MM.1S (cell line): ENCODE results near the gene DISP3.
A peak's percentile ranks its signal among the peaks of the same experiment; 100 is the strongest.

Experiments
- DNase-seq: peaks from one replicate; pipeline ENCODE4 v3.0.0-alpha.2; 2015
- H2AFZ ChIP-seq: fragments of 300-600 bp; sonication (generic); 2 replicates; pipeline ENCODE4 v1.6.0; 2016; ENCODE audit warnings: antibody characterized with exemption, low read length
- H3F3A ChIP-seq: fragments of 300-600 bp; sonication (generic); 2 replicates; pipeline ENCODE4 v1.6.1; 2016; ENCODE audit warnings: mild to moderate bottlenecking, antibody characterized with exemption, low read length, moderate library complexity, mixed read lengths; ENCODE audit not compliant: insufficient read depth
- H3K27ac ChIP-seq: fragments of 300-600 bp; sonication (generic); 2 replicates; pipeline ENCODE4 v1.5.1; 2016; ENCODE audit warnings: mild to moderate bottlenecking, low read length
- H3K27me3 ChIP-seq: fragments of 300-600 bp; sonication (generic); replicated peaks from 2 replicates; pipeline ENCODE4 v1.6.0; 2016; ENCODE audit warnings: low read length; ENCODE audit not compliant: insufficient read depth
- H3K36me3 ChIP-seq: fragments of 300-600 bp; sonication (generic); replicated peaks from 2 replicates; pipeline ENCODE4 v1.6.1; 2016; ENCODE audit warnings: mild to moderate bottlenecking, low read length, mixed read lengths; ENCODE audit not compliant: insufficient read depth
- H3K4me1 ChIP-seq: fragments of 300-600 bp; sonication (generic); 2 replicates; pipeline ENCODE4 v1.6.1; 2016; ENCODE audit warnings: low read length, mixed read lengths
- H3K4me2 ChIP-seq: fragments of 300-600 bp; sonication (generic); 2 replicates; pipeline ENCODE4 v1.6.0; 2016; ENCODE audit warnings: low read depth, low read length
- H3K4me3 ChIP-seq: fragments of 300-600 bp; sonication (generic); 2 replicates; pipeline ENCODE4 v1.5.1; 2016; ENCODE audit warnings: low read length, mixed read lengths
- H3K79me2 ChIP-seq: fragments of 300-600 bp; sonication (generic); 2 replicates; pipeline ENCODE4 v1.6.1; 2016; ENCODE audit warnings: mixed run types, low read length, mixed read lengths
- H3K9ac ChIP-seq: fragments of 300-600 bp; sonication (generic); 2 replicates; pipeline ENCODE4 v1.6.1; 2016; ENCODE audit warnings: low read length, mixed read lengths
- H3K9me2 ChIP-seq: fragments of 300-600 bp; sonication (generic); replicated peaks from 2 replicates; pipeline ENCODE4 v1.6.1; 2016; ENCODE audit warnings: mild to moderate bottlenecking, low read length, mixed read lengths; ENCODE audit not compliant: insufficient read depth
- H3K9me3 ChIP-seq: fragments of 300-600 bp; sonication (generic); replicated peaks from 2 replicates; pipeline ENCODE4 v1.6.1; 2016; ENCODE audit warnings: mild to moderate bottlenecking, low read length, mixed read lengths; ENCODE audit not compliant: insufficient read depth
- H4K20me1 ChIP-seq: fragments of 300-600 bp; sonication (generic); 2 replicates; pipeline ENCODE4 v1.6.1; 2016; ENCODE audit warnings: mild to moderate bottlenecking, low read length, moderate library complexity, mixed read lengths; ENCODE audit not compliant: insufficient read depth
- CTCF ChIP-seq: fragments of 300-600 bp; sonication (generic); IDR thresholded peaks from 2 replicates; pipeline ENCODE4 v1.5.1; 2016; ENCODE audit warnings: antibody characterized with exemption, low read length, mixed read lengths
- EZH2 ChIP-seq: fragments of 300-600 bp; sonication (generic); optimal IDR thresholded peaks from 2 replicates; pipeline ENCODE3; 2017; ENCODE audit warnings: low read depth, mild to moderate bottlenecking, antibody characterized with exemption, low read length, mixed read lengths
- EZH2phosphoT487 ChIP-seq: fragments of 300-600 bp; sonication (generic); IDR thresholded peaks from 2 replicates; pipeline ENCODE4 v1.6.1; 2018; ENCODE audit warnings: antibody characterized with exemption, low read length

Gene DISP3

GRCh38 chr1:11550664-11551283, 71.8 kb downstream of the DISP3 start:
- no peak overlapping the region for H3K4me3 ChIP-seq
- no peak overlapping the region for H3K9ac ChIP-seq
- no peak overlapping the region for H3K27ac ChIP-seq
- no peak overlapping the region for H2AFZ ChIP-seq
- H4K20me1 ChIP-seq: no peaks in the 10 kb centered on the region
- no peaks in the 10 kb centered on the region for H3K79me2 ChIP-seq
- no peaks in the 10 kb centered on the region for H3K9me3 ChIP-seq
- H3K4me1 ChIP-seq: no peaks in the 10 kb centered on the region
- H3K9me2 ChIP-seq: no peaks in the 10 kb centered on the region
- no peaks in the 10 kb centered on the region for H3K36me3 ChIP-seq
- H3F3A ChIP-seq: no peaks in the 10 kb centered on the region
- no peak overlapping the region for H3K4me2 ChIP-seq
- DNase-seq: peak; percentile 87
- TF ChIP-seq EZH2phosphoT487 (no peak), CTCF (no peak), EZH2 (no peak)
- peaks cover 77% of the 10 kb centered on the region for H3K27me3 ChIP-seq

GRCh38 chr1:11558276-11558675, 79.3 kb downstream of the DISP3 start:
- TF ChIP-seq EZH2phosphoT487 (no peak), CTCF (no peak), EZH2 (no peak)
- Histone ChIP-seq H2AFZ (no peak overlapping the region), H3K27me3 (peaks cover 59% of the 10 kb centered on the region), H3K79me2 (no peaks in the 10 kb centered on the region), H4K20me1 (no peaks in the 10 kb centered on the region), H3F3A (no peaks in the 10 kb centered on the region), H3K4me1 (peaks cover 4% of the 10 kb centered on the region), H3K36me3 (no peaks in the 10 kb centered on the region), H3K9me3 (no peaks in the 10 kb centered on the region), H3K27ac (no peak overlapping the region), H3K9me2 (no peaks in the 10 kb centered on the region), H3K4me3 (no peak overlapping the region), H3K4me2 (no peak overlapping the region), H3K9ac (no peak overlapping the region)
- DNase-seq: no peak

GRCh38 chr1:11558871-11559590, 80.1 kb downstream of the DISP3 start:
- DNase-seq: no peak
- Histone ChIP-seq H3K4me3 (no peak overlapping the region), H3K27me3 (peaks cover 52% of the 10 kb centered on the region), H3K27ac (no peak overlapping the region), H4K20me1 (no peaks in the 10 kb centered on the region), H3K36me3 (no peaks in the 10 kb centered on the region), H3K4me1 (peaks cover 11% of the 10 kb centered on the region), H3F3A (peaks cover 3% of the 10 kb centered on the region; the same call in 1 of the 2 replicates), H3K9ac (no peak overlapping the region), H2AFZ (no peak overlapping the region), H3K79me2 (no peaks in the 10 kb centered on the region), H3K9me2 (no peaks in the 10 kb centered on the region), H3K4me2 (no peak overlapping the region), H3K9me3 (no peaks in the 10 kb centered on the region)
- TF ChIP-seq EZH2phosphoT487 (no peak), EZH2 (no peak), CTCF (no peak)
